GM19328 (cell line): ENCODE measurements around the gene BBS1.
A peak's percentile ranks its signal among the peaks of the same experiment; 100 is the strongest.
"Not testable (repeated sequence)": the region's sequence is repeated elsewhere in the genome, so short reads cannot be mapped to it uniquely, and the experiment has no call there.

Experiments
- ATAC-seq: cut with Tn5 transposase; IDR thresholded peaks from one replicate; pipeline ENCODE4 v1.9.1; 2021; ENCODE audit warnings: mild to moderate bottlenecking, moderate library complexity; ENCODE audit not compliant: unreplicated experiment

BBS1 gene

GRCh38 chr11:66523611-66524010, 13.2 kb downstream of the BBS1 start:
- no peak for ATAC-seq

- ATAC-seq: no peak
Observed at GRCh38 chr11:66524304-66525040, 14.0 kb downstream of the BBS1 start.

- no peak for ATAC-seq
Observed at GRCh38 chr11:66529069-66529468, 18.6 kb downstream of the BBS1 start.

- no peak for ATAC-seq
Observed at GRCh38 chr11:66529655-66530054, 19.2 kb downstream of the BBS1 start.

GRCh38 chr11:66530927-66531709, 20.7 kb downstream of the BBS1 start:
- no peak for ATAC-seq

- no peak for ATAC-seq
Observed at GRCh38 chr11:66531841-66532240, 21.4 kb downstream of the BBS1 start.

GRCh38 chr11:66532784-66533183, 22.3 kb downstream of the BBS1 start:
- ATAC-seq: no peak

- no peak for ATAC-seq
Observed at GRCh38 chr11:66539170-66539869, 28.9 kb downstream of the BBS1 start.

- ATAC-seq: no peak
Observed at GRCh38 chr11:66539870-66540213, 29.4 kb downstream of the BBS1 start.

- not testable (repeated sequence) for ATAC-seq
Observed at GRCh38 chr11:66540598-66540997, 30.2 kb downstream of the BBS1 start.

GRCh38 chr11:66541892-66542291, 31.5 kb downstream of the BBS1 start:
- no peak for ATAC-seq

- no peak for ATAC-seq
Observed at GRCh38 chr11:66542362-66542761, 31.9 kb downstream of the BBS1 start.

- no peak for ATAC-seq
Observed at GRCh38 chr11:66543263-66544107, 33.0 kb downstream of the BBS1 start.

GRCh38 chr11:66544952-66545351, 34.5 kb downstream of the BBS1 start:
- ATAC-seq: not testable (repeated sequence)

GRCh38 chr11:66545701-66546367, 35.4 kb downstream of the BBS1 start, which contains the start of gene ZDHHC24:
Gene ZDHHC24, minus strand, starts transcription at chr11:66546048. Its CDS starts 45 bp downstream, at chr11:66546003.
- ATAC-seq: peak; percentile 79

GRCh38 chr11:66546368-66546965, 36.0 kb downstream of the BBS1 start, which contains the start of gene ACTN3:
Gene ACTN3, plus strand, starts transcription at chr11:66546903. Its CDS starts 35 bp downstream, at chr11:66546938.
- no peak for ATAC-seq

GRCh38 chr11:66546966-66547661, 36.7 kb downstream of the BBS1 start:
- ATAC-seq: no peak

GRCh38 chr11:66547662-66548009, 37.2 kb downstream of the BBS1 start:
- no peak for ATAC-seq

GRCh38 chr11:66548041-66548440, 37.6 kb downstream of the BBS1 start:
- no peak for ATAC-seq
